Measurements from ENCODE around the gene FANK1.

GRCh38 chr10:125984865-125985495, 88.6 kb downstream of the FANK1 start:
- no peak for TF ChIP-seq EZH2 (IDR thresholded peaks at IDR 0.05; ENCODE audit: borderline replicate concordance, insufficient read depth, low read length, poor library complexity, severe bottlenecking)
- TF ChIP-seq CTCF (IDR thresholded peaks at IDR 0.05; ENCODE audit: poor library complexity, severe bottlenecking): no peak
- no peak for TF ChIP-seq EP300 (conservative IDR thresholded peaks at IDR 0.05; ENCODE audit: poor library complexity, severe bottlenecking)

Data from neural cell (in vitro differentiated cells).